GM21825 (cell line): Measurements from ENCODE around the gene ANO4.

Source experiments
- ATAC-seq: cut with Tn5 transposase; IDR thresholded peaks from one replicate; pipeline ENCODE4 v1.9.1; 2021; ENCODE audit warnings: mild to moderate bottlenecking, moderate library complexity; ENCODE audit not compliant: unreplicated experiment

The ANO4 gene

DNA sequence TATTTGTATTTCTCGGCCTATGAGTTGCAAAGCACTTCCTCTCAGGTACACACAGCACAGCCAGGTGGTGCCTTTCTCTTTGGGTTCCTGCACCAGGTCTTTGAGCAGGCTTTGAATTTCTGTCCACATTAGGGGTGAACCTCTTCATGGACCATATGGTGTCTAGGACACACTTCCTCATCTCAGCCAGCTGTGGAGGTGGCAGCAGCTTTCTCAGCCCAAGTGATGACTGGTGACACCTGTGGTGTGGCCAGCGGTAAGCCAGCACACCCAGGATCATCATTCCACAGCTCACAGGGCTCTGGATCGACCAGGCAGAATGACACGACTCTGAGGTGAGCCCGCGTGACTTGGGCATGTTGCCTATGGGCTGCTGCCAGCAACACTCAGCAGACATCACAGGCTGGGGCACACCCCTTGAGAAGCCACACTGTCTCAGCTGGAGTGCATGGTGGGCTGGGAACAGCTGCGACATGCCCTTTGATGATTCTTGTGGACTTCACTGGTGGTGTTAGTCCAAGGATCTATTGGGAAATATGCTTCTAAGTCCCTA is 378.7 kb downstream of the ANO4 start:
- ATAC-seq, result no peak

DNA sequence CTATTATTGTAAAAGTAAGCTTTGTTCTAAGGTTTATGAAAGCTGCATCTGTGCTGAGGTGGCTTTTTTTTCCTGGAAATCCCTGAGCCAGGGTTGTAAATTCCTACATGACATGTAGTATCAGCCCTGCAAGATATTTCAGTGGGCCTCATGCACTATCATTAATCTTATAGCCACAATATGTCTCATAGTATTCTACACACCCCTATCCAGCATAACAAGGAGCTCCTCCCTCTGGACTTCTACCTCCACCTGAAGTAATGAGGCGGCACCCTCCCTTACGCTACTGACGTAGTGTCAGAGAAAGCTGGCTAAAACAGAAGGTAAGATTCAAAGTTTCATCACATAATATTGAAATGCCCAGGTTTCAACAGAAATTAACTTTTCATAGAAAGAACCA is 380.0 kb downstream of the ANO4 start:
- ATAC-seq, result no peak
